Muscle layer of duodenum (tissue), 2 donors: ENCODE measurements around the gene BEGAIN.

Experiments
- H3K27ac ChIP-seq: one replicate; pipeline ENCODE4 v1.7.0; 2013; ENCODE audit warnings: mild to moderate bottlenecking, low read length
- H3K27me3 ChIP-seq: one replicate; pipeline ENCODE4 v1.7.0; 2013; ENCODE audit warnings: low read depth, mild to moderate bottlenecking, control low read depth, low read length
- H3K36me3 ChIP-seq, 2 donors: one replicate each; pipeline ENCODE4 v1.7.0; 2013; ENCODE audit warnings: low read length in 2 of 2, control low read depth in 1 of 2, mild to moderate bottlenecking in 1 of 2; ENCODE audit not compliant: insufficient read depth in 2 of 2, control insufficient read depth in 1 of 2
- H3K4me1 ChIP-seq, 2 donors: one replicate each; pipeline ENCODE4 v1.7.0; 2013; ENCODE audit warnings: low read length in 2 of 2, mild to moderate bottlenecking in 2 of 2, control low read depth in 1 of 2, moderate library complexity in 1 of 2; ENCODE audit not compliant: insufficient read depth in 2 of 2, control insufficient read depth in 1 of 2
- H3K4me3 ChIP-seq, 2 donors: one replicate each; pipeline ENCODE4 v1.7.0; 2013; ENCODE audit warnings: low read length in 2 of 2, low read depth in 1 of 2, mild to moderate bottlenecking in 1 of 2
- H3K9me3 ChIP-seq, 2 donors: one replicate each; pipeline ENCODE4 v1.7.0; 2013; ENCODE audit warnings: low read length in 2 of 2, control low read depth in 1 of 2, mild to moderate bottlenecking in 1 of 2; ENCODE audit not compliant: control insufficient read depth in 1 of 2
- donor health status: healthy.

The BEGAIN gene

DNA sequence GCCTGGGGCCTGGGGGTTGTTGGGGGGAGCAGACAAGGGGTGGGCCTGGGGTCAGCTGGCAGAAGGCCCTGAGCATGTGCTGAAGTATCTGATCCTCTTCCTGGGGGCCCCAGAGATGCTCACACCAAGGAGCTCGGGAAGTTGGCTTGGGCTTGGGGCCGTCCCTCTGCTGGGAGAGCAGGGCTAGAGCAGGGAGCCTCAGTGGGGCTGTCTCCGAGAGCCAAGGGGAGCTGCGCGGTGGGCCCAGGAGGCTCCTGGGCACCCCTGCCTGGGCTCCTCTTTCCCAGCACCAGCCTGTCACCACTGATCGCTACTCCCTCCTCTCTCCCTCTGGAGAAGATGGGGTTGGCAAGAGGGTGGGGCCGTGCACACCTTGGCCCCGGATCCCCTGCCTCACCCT, 28.3 kb downstream of the BEGAIN start:
- no peaks in the 10 kb centered on the region for H3K9me3 ChIP-seq
- H3K27me3 ChIP-seq: no peaks in the 10 kb centered on the region
- H3K4me3 ChIP-seq: no peak overlapping the region
- no peaks in the 10 kb centered on the region for H3K36me3 ChIP-seq
- H3K27ac ChIP-seq: no peak overlapping the region
- H3K4me1 ChIP-seq: no peaks in the 10 kb centered on the region

DNA sequence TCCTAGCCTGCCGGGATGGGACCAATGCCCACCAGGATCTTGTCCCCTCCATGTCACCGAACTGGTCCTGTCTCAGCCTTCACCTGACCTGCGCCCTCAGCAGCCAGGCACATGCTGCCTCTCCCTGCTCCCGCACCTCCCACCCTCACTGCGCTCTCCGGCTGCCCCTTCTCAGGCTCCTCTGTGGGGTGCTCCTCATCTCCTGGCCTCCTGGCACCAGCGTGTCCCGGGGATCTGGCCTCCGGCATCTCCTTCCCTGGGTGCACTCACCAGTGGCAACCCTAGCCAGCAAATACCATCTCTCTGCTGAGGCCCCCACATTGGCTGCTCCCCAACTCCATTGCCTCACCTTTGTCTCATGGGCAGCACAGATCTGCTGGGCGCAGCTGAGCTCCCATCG, 29.0 kb downstream of the BEGAIN start:
- H3K27me3 ChIP-seq: no peaks in the 10 kb centered on the region
- no peaks in the 10 kb centered on the region for H3K4me1 ChIP-seq
- no peaks in the 10 kb centered on the region for H3K9me3 ChIP-seq
- no peak overlapping the region for H3K27ac ChIP-seq
- no peak overlapping the region for H3K4me3 ChIP-seq
- no peaks in the 10 kb centered on the region for H3K36me3 ChIP-seq

DNA sequence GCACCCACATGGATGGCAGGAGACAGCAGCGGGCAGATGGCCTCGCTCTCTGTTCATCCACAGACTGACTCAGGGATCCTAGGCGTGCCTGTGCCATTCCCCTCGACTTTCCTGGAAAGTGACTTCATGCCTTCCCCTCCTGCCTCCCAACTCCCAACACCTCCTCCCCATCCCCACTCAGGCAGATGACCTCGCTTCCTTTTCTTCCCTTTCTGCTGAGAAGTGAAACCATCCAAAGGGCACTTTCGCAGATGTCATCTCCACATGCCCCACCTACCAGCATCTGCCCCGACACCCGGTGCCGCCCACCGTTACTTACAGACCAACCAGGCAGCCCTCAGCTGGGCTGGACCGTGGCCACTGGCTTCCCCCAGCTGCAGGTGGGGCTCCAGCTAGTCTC, 29.6 kb downstream of the BEGAIN start:
- H3K36me3 ChIP-seq: no peaks in the 10 kb centered on the region
- no peak overlapping the region for H3K4me3 ChIP-seq
- no peaks in the 10 kb centered on the region for H3K9me3 ChIP-seq
- H3K27ac ChIP-seq: no peak overlapping the region
- no peaks in the 10 kb centered on the region for H3K4me1 ChIP-seq
- no peaks in the 10 kb centered on the region for H3K27me3 ChIP-seq

DNA sequence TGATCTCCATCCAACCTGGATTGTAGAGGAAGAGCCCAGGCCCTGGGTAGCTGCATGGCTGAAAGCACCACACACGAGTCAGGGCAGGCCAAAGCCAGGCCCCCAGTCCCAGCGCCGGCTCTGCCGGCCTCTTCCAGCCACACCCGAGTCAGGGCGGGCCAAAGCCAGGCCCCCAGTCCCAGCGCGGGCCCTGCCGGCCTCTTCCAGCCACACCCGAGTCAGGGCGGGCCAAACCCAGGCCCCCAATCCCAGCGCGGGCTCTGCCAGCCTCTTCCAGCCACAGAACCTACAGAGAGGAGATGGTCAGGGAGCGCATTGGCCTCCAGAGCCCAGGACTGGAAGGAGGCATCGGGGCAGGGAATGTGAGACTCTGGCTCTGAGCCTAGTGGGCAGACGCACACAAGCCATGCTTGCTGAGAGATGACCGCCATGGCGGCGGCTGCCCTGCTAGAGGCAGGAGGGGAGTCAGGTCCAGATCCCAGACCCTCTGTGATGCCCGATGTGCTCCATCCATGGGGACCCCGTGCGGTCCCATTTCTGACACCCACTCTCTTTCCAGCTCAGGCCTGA, 30.2 kb downstream of the BEGAIN start:
- H3K36me3 ChIP-seq: no peaks in the 10 kb centered on the region
- H3K27ac ChIP-seq: no peak overlapping the region
- H3K9me3 ChIP-seq: no peaks in the 10 kb centered on the region
- no peak overlapping the region for H3K4me3 ChIP-seq
- H3K27me3 ChIP-seq: no peaks in the 10 kb centered on the region
- H3K4me1 ChIP-seq: no peaks in the 10 kb centered on the region

DNA sequence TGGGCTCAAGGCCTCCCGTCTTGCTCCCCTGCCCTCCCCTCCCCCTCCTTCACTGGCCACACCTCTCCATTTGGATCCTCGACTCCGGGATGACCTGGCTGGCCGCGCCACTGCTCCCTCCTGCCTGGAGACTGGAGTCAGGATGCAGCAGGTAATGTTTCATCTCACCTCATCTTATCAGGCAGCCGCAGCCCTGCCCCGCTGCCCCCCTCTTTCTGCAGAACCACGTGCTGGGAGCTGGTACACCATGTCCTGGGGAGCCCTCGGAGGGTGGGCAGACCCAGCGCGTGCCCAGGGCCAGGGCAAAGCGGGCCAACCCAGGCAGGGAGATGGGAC, 31.1 kb downstream of the BEGAIN start:
- Histone ChIP-seq H3K27me3 (no peaks in the 10 kb centered on the region), H3K27ac (no peak overlapping the region), H3K36me3 (no peaks in the 10 kb centered on the region), H3K4me3 (no peak overlapping the region), H3K9me3 (no peaks in the 10 kb centered on the region), H3K4me1 (no peaks in the 10 kb centered on the region)

DNA sequence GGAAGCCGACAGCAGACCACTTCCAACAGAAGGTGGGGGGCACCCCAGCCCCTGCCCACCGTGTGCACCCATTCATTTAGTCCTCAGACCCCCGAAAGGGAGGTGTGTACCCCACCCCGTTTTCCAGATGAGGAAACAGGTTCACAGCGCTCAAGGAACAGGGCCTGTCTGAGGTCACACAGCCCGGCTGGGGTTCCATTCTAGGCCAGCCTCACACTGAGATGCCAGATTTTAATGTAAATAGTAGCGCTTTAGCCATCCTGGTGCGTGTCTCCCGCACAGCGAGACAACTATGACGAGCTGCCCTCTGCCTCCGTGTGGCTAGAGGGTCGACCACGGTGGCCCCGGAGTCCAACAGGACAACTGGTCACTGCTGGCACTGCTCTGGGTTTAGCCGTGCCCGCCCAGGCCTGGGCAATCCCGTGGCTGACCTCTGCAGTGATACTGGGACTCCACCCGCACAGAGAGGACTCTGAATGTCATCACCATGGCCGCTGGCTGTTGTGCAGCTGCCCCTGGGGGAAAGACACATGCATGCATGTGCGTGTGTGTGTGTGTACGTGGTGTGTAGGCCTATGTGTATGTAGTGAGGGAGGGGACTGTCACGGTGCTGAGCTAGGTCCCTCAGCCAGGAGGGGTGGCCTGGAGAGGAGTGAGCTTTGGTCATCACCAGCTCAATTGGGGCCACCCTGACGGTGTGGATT, 31.6 kb downstream of the BEGAIN start:
- Histone ChIP-seq H3K4me1 (no peaks in the 10 kb centered on the region), H3K36me3 (no peaks in the 10 kb centered on the region), H3K27me3 (no peaks in the 10 kb centered on the region), H3K9me3 (no peaks in the 10 kb centered on the region), H3K27ac (no peak overlapping the region), H3K4me3 (no peak overlapping the region)

DNA sequence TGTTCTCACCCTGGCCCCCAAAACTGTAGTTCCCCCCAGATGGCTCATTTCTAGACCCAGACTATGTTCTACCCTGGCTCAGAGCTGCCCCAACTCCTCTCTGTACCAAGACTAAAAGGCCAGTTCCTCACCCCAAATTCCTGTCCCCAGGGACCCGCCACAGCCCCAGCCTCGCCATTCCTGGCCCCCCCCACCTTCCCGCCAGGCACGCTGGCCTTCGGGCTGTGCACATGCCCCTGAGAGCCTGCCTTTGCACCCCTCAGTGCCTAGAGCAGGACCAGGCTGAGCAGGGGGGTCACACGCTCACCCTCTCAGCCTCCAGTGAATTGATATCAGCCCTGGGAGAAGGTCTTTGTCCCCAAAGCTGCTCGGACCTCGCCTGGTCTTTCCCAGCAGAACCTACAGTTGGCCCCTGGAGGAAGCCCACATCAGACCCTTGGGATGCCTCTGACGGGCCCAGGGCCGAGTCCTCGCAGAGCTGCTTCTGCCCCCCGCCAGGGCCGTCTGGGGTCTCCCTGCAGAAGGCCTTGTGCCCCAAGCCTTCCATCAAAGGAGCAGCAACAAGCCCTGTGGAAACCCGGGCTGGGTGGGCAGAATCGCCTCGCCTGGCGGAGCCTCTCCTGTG, 32.4 kb downstream of the BEGAIN start:
- H3K9me3 ChIP-seq: no peaks in the 10 kb centered on the region
- H3K4me3 ChIP-seq: no peak overlapping the region
- no peaks in the 10 kb centered on the region for H3K36me3 ChIP-seq
- no peak overlapping the region for H3K27ac ChIP-seq
- no peaks in the 10 kb centered on the region for H3K4me1 ChIP-seq
- H3K27me3 ChIP-seq: no peaks in the 10 kb centered on the region

DNA sequence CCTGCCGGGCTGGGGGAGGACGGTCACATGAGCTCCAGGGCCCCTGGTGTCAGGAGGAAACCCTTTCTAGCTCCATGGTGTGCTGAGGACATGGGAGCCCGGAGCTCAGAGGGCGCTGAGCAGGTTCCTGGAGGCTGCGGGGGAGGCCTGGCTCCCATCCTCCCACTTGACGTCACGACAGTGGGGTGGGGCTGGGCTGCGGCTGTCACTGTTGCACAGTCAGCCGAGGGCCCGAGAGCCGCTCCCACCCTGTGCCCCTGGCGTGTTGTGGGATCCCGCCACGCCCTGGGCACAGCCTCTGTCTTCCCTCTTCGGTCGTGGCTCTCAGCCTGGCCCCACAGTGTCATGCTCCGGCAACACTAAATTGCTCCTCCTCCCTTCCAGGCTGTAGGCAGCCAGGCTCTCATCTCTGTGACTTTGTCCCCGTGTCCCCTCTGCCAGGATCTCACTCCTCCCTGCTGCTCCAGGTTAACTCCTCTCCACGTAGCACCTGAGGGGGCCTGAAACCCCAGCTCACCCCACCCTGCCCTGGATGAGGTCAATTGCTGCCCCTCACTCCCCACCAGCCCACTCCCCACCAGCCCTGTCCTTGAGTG, 33.0 kb downstream of the BEGAIN start:
- Histone ChIP-seq H3K4me3 (no peak overlapping the region), H3K27ac (no peak overlapping the region), H3K9me3 (no peaks in the 10 kb centered on the region), H3K36me3 (no peaks in the 10 kb centered on the region), H3K4me1 (no peaks in the 10 kb centered on the region), H3K27me3 (no peaks in the 10 kb centered on the region)

DNA sequence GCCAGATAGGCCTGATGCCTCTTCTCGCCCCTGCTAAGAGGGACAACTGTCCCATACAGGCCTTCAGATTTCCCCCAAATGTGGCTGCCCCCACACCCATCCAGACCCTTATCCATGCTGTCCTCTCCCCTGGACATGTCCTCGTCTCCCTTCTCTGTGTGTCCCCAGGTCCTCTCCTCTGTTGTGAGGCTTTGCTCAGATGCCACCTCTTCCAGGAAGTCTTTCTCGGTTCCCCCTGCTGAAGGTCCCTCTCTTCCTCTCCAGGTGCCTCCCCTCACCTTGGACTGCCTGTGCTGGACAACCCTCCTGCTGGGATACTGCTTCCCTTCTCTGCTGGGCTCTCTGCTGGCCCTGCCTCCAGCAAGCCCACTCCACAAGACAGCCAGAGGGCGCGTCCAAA, 33.7 kb downstream of the BEGAIN start:
- H3K27me3 ChIP-seq: no peaks in the 10 kb centered on the region

DNA sequence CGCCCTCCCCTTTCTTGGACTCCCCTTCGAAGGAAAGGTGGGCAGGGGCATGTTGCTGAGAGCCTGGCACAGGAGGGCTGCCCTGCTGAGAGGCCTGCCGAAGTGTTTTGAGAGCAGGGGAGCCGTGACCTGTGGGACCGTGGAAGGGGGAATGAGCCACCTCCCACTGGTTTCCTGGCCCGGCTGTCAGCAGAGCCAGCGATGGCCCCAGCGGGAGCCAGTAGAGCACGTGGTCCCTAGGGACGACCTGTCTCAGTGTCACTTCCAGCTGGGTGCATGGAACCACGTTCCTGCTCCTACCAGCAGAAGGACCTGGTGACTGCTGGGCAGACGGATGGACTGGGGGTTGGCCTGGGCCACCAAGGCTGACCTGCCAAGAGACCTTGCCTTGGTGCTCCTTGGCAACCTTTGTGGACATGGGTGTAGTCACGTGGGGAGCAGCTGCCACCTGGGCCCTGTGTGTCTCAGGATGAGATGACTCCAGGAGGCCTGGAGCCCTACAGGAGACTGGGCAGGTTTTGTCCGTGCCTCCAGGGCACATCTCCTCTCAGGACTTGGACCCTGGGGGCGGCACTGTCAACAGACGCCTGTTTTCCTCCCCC, 34.6 kb downstream of the BEGAIN start:
- H3K27ac ChIP-seq: no peak overlapping the region
- H3K9me3 ChIP-seq: no peaks in the 10 kb centered on the region
- no peaks in the 10 kb centered on the region for H3K27me3 ChIP-seq
- H3K36me3 ChIP-seq: no peaks in the 10 kb centered on the region
- H3K4me3 ChIP-seq: no peak overlapping the region
- no peaks in the 10 kb centered on the region for H3K4me1 ChIP-seq

More for the DNA sequence above, 33.7 kb downstream of the BEGAIN start:
- Histone ChIP-seq H3K27ac (no peak overlapping the region), H3K9me3 (no peaks in the 10 kb centered on the region), H3K4me1 (no peaks in the 10 kb centered on the region), H3K4me3 (no peak overlapping the region), H3K36me3 (no peaks in the 10 kb centered on the region)

DNA sequence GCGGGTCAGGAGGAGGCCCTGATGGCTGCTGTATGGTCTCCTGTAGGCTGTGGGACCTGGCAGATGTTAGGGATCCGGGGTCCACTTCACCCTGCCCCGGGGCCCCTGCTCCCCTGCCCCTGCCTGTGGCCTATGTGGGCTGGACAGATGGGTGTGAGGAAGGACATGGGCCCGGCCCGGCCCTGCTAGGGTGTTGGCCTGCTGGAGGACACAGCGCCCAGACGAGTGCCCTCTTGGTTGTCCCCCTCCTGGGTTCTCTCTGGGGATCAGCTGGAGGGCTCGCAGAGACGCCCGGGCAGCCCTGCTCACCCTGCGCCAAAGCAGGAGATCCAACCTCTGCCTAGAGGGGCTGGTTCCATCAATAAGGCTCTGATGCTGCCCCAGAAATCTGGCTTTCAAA, 36.2 kb downstream of the BEGAIN start:
- no peaks in the 10 kb centered on the region for H3K4me1 ChIP-seq
- no peak overlapping the region for H3K27ac ChIP-seq
- H3K4me3 ChIP-seq: no peak overlapping the region
- no peaks in the 10 kb centered on the region for H3K36me3 ChIP-seq
- no peaks in the 10 kb centered on the region for H3K9me3 ChIP-seq
- H3K27me3 ChIP-seq: no peaks in the 10 kb centered on the region
